Measurements from ENCODE around the gene NR1H3. TPM values are rescaled to one million over a fixed set of nuclear protein-coding genes. Genes with fewer than 3 reads are reported as not detected.

NR1H3 gene
- polyA plus RNA-seq, 1 of the 3 experiments (the other 2 are of a cell fraction) = 7.3 TPM

DNA sequence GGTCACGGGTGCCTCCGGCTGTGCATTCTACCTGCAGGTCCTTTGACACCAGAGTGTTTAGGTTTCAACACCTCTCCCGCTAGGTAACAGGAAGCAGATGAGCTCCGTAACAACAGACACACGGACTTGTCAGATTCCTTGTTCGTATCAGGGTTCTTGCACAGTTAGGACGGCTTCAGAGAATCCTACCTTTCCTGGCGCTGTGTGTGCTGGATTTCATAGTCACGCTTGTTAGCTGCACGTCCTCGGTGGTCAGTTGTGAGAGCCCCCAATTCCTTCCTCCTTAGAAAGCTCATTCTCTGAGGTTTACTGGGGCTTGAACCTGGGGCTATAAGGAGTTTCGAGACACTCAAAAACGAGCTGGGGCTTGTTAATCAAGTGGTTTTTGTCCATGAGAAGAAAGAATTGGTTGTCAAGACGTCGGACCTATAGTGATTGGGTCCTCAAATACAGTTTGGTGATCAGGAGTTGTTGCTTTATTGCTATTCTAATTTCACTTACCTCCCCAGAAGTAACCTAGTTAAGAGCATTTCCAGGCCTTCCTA, 42.4 kb upstream of the NR1H3 start:
- Histone ChIP-seq H3K4me1 (ENCODE audit: control insufficient read depth in 1 of 2, insufficient read depth in 2 of 2, low read depth in 1 of 2, low read length in 1 of 2) (peaks cover 16 to 27% of the 10 kb centered on the region in 2 experiments; a peak in 2 of 4 replicates), H3K9ac (peak overlapping the region; percentile 96), H2AFZ (ENCODE audit: low read depth) (peak overlapping the region; percentile 50; the same call in 1 of the 2 replicates), H4K20me1 (ENCODE audit: insufficient read depth) (peaks cover 36% of the 10 kb centered on the region), H3K27me3 (ENCODE audit: insufficient read depth) (no peaks in the 10 kb centered on the region), H3K4me3 (ENCODE audit: low read depth in 2 of 2, low read length in 1 of 2) (peak overlapping the region; percentile 61 to 79), H3K9me3 (no peaks in the 10 kb centered on the region), H3K9me2 (no peaks in the 10 kb centered on the region), H3K79me2 (ENCODE audit: insufficient read depth) (peaks cover 55% of the 10 kb centered on the region), H3K4me2 (peak overlapping the region; percentile 92), H3K36me3 (replicated peaks in 1 of 2; ENCODE audit: control insufficient read depth in 1 of 2, insufficient read depth in 2 of 2, low read length in 1 of 2) (peaks cover 9 to 16% of the 10 kb centered on the region in 2 experiments), H3F3A (replicated peaks; ENCODE audit: insufficient read depth) (peaks cover 34% of the 10 kb centered on the region), H3K27ac (ENCODE audit: low read depth in 2 of 2, low read length in 1 of 2) (peak overlapping the region; percentile 90 to 94)
- WGBS (ENCODE audit: low lambda C conversion rate) = 11% methylated on average over 15 of the region's 15 CpGs
- no peak for TF ChIP-seq RCOR1 (IDR thresholded peaks at IDR 0.05; ENCODE audit: low read length)
- TF ChIP-seq GATA2 (CRISPR knock-in tag; IDR thresholded peaks at IDR 0.05) = no peak
- no peak for TF ChIP-seq SMC3 (IDR thresholded peaks at IDR 0.05; ENCODE audit: low read depth, low read length)
- ChIA-PET CTCF (interaction anchor here (0.8 to 4.0 kb wide), 7 partner anchors 8 to 43 kb away, joined by 4 to 28 read pairs (median 7); partner anchors contain the start of genes ACP2, ARFGAP2, NR1H3 and PACSIN3), POLR2A (interaction anchor here (1.0 to 4.2 kb wide), 6 partner anchors 19 to 193 kb away, joined by 3 to 69 read pairs (median 4); partner anchors contain the start of genes ACP2 and PACSIN3)
- no peak for DNase-seq

DNA sequence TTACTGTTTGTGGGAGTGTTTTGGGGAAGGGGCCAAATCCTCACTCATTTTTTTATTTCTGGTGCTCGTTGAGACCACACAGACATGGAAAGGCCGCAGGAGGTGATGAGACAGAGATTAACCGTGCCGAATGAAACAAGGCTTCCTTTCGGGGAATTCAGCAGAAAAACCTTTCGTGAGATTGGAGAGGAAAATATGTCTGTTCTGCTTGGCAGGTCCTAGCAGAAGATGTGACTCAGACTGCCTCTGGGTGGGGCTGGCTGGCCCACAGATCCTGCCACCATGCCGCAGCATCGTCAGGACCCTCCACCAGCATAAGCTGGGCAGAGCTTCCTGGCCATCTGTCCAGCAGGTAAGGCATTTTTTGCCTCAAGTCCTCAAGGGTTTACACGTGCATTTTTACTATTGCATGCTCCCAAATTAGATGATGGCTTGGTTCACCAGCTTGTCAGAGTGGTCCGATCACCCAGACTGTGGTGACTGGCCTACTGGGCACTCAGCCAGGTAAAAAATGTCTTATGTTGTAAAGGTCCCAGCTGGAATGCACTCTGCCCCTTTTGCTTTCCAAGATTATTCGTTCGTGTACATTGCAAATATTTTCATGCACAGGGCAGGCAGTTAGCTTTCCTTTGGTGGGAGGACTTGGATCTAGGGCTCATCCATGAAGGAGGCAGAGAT, 41.5 kb upstream of the NR1H3 start:
- peak; percentile 72 for DNase-seq
- POLR2A ChIA-PET = interaction anchor here (1.1 to 4.2 kb wide), 4 partner anchors 18 to 37 kb away, joined by 3 to 69 read pairs (median 16); partner anchors contain the start of genes ACP2 and PACSIN3
- TF ChIP-seq POLR2AphosphoS5 (IDR thresholded peaks at IDR 0.05; ENCODE audit: low read depth, low read length) (0 out of 2 replicates have a peak, but pooled peaks have one; percentile 46), SMC3 (IDR thresholded peaks at IDR 0.05; ENCODE audit: low read depth, low read length) (peak; percentile 15; the same call in 1 of the 2 replicates), RAD21 (IDR thresholded peaks at IDR 0.05; ENCODE audit: low read length) (peak; percentile 37), MXI1 (IDR thresholded peaks at IDR 0.05; ENCODE audit: low read depth, low read length) (peak; percentile 83), EP300 (IDR thresholded peaks at IDR 0.05; ENCODE audit: borderline replicate concordance in 1 of 2, low read depth in 1 of 2, low read length in 1 of 2) (peak in 1 of 2 experiments; percentile 10; a peak in 1 of 4 replicates), TCF12 (IDR thresholded peaks at IDR 0.05) (peak; percentile 57), RCOR1 (IDR thresholded peaks at IDR 0.05; ENCODE audit: low read length) (no peak), FOSL2 (IDR thresholded peaks at IDR 0.05; ENCODE audit: borderline replicate concordance, low read depth) (peak; percentile 54; the same call in 1 of the 2 replicates), NRF1 (IDR thresholded peaks at IDR 0.05; ENCODE audit: low read depth, low read length) (no peak), JUND (IDR thresholded peaks at IDR 0.05) (peak; percentile 38; the same call in 1 of the 2 replicates), SIN3A (IDR thresholded peaks at IDR 0.05; ENCODE audit: borderline replicate concordance, low read depth, low read length) (0 out of 2 replicates have a peak, but pooled peaks have one; percentile 39), GABPA (IDR thresholded peaks at IDR 0.05; ENCODE audit: low read depth) (no peak), TAF1 (IDR thresholded peaks at IDR 0.05; ENCODE audit: borderline replicate concordance, low read depth, low read length) (peak; percentile 45; the same call in 1 of the 2 replicates), NFIC (IDR thresholded peaks at IDR 0.05; ENCODE audit: borderline replicate concordance) (peak; percentile 77)
- TF ChIP-seq, protein P1, sequence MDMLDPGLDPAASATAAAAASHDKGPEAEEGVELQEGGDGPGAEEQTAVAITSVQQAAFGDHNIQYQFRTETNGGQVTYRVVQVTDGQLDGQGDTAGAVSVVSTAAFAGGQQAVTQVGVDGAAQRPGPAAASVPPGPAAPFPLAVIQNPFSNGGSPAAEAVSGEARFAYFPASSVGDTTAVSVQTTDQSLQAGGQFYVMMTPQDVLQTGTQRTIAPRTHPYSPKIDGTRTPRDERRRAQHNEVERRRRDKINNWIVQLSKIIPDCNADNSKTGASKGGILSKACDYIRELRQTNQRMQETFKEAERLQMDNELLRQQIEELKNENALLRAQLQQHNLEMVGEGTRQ (IDR thresholded peaks at IDR 0.05; ENCODE audit: borderline replicate concordance, low read depth, low read length) = no peak
- TF ChIP-seq, protein P2, sequence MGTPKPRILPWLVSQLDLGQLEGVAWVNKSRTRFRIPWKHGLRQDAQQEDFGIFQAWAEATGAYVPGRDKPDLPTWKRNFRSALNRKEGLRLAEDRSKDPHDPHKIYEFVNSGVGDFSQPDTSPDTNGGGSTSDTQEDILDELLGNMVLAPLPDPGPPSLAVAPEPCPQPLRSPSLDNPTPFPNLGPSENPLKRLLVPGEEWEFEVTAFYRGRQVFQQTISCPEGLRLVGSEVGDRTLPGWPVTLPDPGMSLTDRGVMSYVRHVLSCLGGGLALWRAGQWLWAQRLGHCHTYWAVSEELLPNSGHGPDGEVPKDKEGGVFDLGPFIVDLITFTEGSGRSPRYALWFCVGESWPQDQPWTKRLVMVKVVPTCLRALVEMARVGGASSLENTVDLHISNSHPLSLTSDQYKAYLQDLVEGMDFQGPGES (IDR thresholded peaks at IDR 0.05; ENCODE audit: low read depth, low read length) = no peak
- TF ChIP-seq, protein P3, sequence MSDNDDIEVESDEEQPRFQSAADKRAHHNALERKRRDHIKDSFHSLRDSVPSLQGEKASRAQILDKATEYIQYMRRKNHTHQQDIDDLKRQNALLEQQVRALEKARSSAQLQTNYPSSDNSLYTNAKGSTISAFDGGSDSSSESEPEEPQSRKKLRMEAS (IDR thresholded peaks at IDR 0.05; ENCODE audit: low read depth) = no peak
- TF ChIP-seq, protein P4, sequence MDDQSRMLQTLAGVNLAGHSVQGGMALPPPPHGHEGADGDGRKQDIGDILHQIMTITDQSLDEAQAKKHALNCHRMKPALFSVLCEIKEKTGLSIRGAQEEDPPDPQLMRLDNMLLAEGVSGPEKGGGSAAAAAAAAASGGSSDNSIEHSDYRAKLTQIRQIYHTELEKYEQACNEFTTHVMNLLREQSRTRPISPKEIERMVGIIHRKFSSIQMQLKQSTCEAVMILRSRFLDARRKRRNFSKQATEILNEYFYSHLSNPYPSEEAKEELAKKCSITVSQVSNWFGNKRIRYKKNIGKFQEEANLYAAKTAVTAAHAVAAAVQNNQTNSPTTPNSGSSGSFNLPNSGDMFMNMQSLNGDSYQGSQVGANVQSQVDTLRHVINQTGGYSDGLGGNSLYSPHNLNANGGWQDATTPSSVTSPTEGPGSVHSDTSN (IDR thresholded peaks at IDR 0.05) = peak; percentile 2; the same call in 1 of the 2 replicates
- WGBS (ENCODE audit: low lambda C conversion rate) = 0% methylated on average over 12 of the region's 12 CpGs
- Histone ChIP-seq H3K9me2 (no peaks in the 10 kb centered on the region), H3K36me3 (replicated peaks in 1 of 2; ENCODE audit: control insufficient read depth in 1 of 2, insufficient read depth in 2 of 2, low read length in 1 of 2) (peaks cover 9 to 16% of the 10 kb centered on the region in 2 experiments), H3K27me3 (ENCODE audit: insufficient read depth) (no peaks in the 10 kb centered on the region), H3K4me3 (ENCODE audit: low read depth in 2 of 2, low read length in 1 of 2) (peak overlapping the region; percentile 61 to 79), H3K9ac (peak overlapping the region; percentile 96), H3F3A (replicated peaks; ENCODE audit: insufficient read depth) (peaks cover 34% of the 10 kb centered on the region), H3K27ac (ENCODE audit: low read depth in 2 of 2, low read length in 1 of 2) (peak overlapping the region; percentile 90 to 94), H4K20me1 (ENCODE audit: insufficient read depth) (peaks cover 41% of the 10 kb centered on the region), H2AFZ (ENCODE audit: low read depth) (no peak overlapping the region), H3K79me2 (ENCODE audit: insufficient read depth) (peaks cover 64% of the 10 kb centered on the region), H3K4me2 (peak overlapping the region; percentile 92), H3K4me1 (ENCODE audit: control insufficient read depth in 1 of 2, insufficient read depth in 2 of 2, low read depth in 1 of 2, low read length in 1 of 2) (peaks cover 16 to 31% of the 10 kb centered on the region in 2 experiments; a peak in 2 of 4 replicates), H3K9me3 (no peaks in the 10 kb centered on the region)
- CTCF ChIA-PET = interaction anchor here (0.9 to 4.0 kb wide), 8 partner anchors 14 to 139 kb away, joined by 3 to 28 read pairs (median 5); partner anchors contain the start of genes ACP2, ARFGAP2 and PACSIN3

All from SK-N-SH (cell line).